GM21825 (cell line): ENCODE results near the gene NRGN.

Experiments used
- ATAC-seq: cut with Tn5 transposase; IDR thresholded peaks from one replicate; pipeline ENCODE4 v1.9.1; 2021; ENCODE audit warnings: mild to moderate bottlenecking, moderate library complexity; ENCODE audit not compliant: unreplicated experiment

The NRGN gene

GRCh38 chr11:124779568-124779967, 39.8 kb downstream of the NRGN start:
- no peak for ATAC-seq

DNA sequence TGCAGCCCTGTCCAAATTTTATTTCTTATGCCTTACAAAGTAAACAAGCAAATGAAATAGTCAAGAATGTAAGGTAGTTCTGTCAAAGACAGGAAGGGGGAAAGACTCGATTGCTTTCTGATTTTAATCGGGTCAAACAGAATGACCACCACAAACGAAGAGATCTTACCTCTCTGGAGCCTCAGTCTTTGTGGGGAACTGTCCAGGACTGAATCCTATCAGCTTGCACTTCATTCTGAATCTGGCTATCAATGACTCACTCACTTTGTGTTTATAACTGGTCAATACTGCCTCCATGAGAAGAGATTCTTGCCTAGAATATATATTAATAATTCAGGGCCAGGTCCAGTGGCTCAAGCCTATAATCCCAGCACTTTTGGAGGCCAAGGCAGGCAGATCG, 43.3 kb downstream of the NRGN start:
- ATAC-seq, result no peak

- no peak for ATAC-seq
Observed at GRCh38 chr11:124784051-124784450, 44.3 kb downstream of the NRGN start.

DNA sequence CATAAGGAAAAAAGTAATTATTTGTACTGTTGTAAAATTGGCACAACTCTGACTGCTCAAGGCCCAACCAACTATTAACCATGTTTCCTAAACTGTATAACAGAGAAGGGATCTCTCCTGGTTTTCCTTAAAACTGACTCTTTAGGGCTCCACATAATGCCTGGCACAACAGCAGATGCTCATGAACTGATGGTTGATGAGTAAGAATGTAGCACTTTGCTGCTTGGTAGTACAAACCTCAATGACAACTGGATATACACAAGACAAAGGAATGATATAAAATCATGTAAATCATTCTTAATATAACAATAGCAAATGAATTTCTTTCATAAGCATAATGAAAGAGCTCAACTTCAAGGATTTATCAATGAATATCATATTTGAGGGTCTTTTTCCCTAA, 48.8 kb downstream of the NRGN start:
- no peak for ATAC-seq

GRCh38 chr11:124791626-124792341, 52.0 kb downstream of the NRGN start:
- peak; percentile 72 for ATAC-seq

DNA sequence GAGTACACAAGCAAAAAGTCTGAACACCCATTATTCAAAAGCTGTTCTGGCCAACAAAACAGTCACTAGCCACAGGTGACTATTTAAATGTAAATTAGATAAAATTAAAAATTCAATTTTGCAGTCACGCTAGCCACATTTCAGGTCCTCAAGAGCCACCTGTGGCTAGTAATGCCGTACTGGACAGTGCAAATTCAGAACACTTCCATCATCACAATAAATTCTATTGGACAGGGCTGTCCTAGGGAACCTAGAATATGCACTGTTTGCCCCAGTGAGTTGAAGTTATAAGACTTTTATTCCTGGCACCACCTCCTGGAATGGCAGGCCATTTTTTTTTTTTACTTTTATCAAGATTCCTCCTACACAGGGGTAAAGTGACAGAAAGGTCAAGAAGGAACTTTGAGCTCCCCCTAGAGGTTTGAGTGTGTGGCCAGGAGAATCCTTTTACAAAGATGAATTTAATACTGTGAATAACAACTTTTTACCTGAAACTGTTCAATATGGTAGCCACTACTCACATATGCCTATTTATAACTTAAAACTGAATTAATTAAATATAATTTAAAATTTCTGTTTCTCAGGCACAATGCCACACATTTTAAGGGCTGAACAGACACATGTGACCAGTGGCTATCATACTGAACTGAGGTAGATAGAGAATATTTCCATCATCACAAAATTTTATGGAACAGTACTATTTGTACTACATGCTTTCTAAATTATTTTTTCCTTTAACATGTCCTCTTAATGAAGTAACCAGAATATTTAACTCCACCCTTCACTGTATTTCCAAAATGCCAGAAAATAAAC, 53.9 kb downstream of the NRGN start:
- ATAC-seq, result peak; percentile 53

- ATAC-seq, result no peak
Observed at GRCh38 chr11:124796312-124796711, 56.6 kb downstream of the NRGN start.
